Caco-2 (cell line): ENCODE data around the gene IFT74. TPM values are rescaled to one million over a fixed set of nuclear protein-coding genes. Genes with fewer than 3 reads are reported as not detected.

Source experiments
- BruUV-seq: library from RNA; stranded (reverse); fragments of 400-500 nt; replicated peaks from 2 replicates; lab custom pipeline; 2021; lab: Mats Ljungman, UMichigan
- CTCF ChIA-PET: fragments of 300-600 bp; sonication (Branson Sonifier 250); formaldehyde crosslinking; loops from one replicate; lab custom pipeline; 2022; ENCODE audit warnings: antibody characterized with exemption; lab: Charles Lee
- POLR2A ChIA-PET: fragments of 300-600 bp; sonication (Branson Sonifier 250); formaldehyde crosslinking; loops from one replicate; lab custom pipeline; 2022; ENCODE audit warnings: antibody characterized with exemption; lab: Charles Lee
- DNase-seq, 2 experiments: peaks; one replicate each; pipeline versions ENCODE4 v3.0.0 to v3.0.0-alpha.2; 2020 to 2022
- H3K27me3 ChIP-seq: replicated peaks from 2 replicates; pipeline ENCODE4 v1.6.0; 2011; ENCODE audit warnings: low read length; ENCODE audit not compliant: control insufficient read depth, insufficient read depth
- H3K36me3 ChIP-seq: 2 replicates; pipeline ENCODE4 v1.5.1; 2011; ENCODE audit warnings: low read length; ENCODE audit not compliant: control insufficient read depth, insufficient read depth
- H3K4me1 ChIP-seq: fragments of 250-450 bp; sonication (Bioruptor Pico); 2 replicates; pipeline ENCODE4 v1.5.1; 2020; ENCODE audit warnings: mild to moderate bottlenecking
- H3K4me3 ChIP-seq: 2 replicates; pipeline ENCODE4 v1.5.1; 2011; ENCODE audit warnings: low read depth, mild to moderate bottlenecking, control low read depth, low read length
- H3K9me3 ChIP-seq: fragments of 250-450 bp; sonication (Bioruptor Pico); 2 replicates; pipeline ENCODE4 v1.5.1; 2020; ENCODE audit warnings: mild to moderate bottlenecking, moderate library complexity
- H3K27ac Mint-ChIP-seq: one replicate; pipeline ENCODE4 v1.8.0; 2022; ENCODE audit warnings: mixed read lengths; ENCODE audit not compliant: unreplicated experiment
- H3K27me3 Mint-ChIP-seq: one replicate; pipeline ENCODE4 v1.8.0; 2022; ENCODE audit warnings: mixed read lengths; ENCODE audit not compliant: insufficient read depth, unreplicated experiment
- H3K36me3 Mint-ChIP-seq: one replicate; pipeline ENCODE4 v1.8.0; 2022; ENCODE audit warnings: mild to moderate bottlenecking, mixed read lengths; ENCODE audit not compliant: insufficient read depth, unreplicated experiment
- H3K4me1 Mint-ChIP-seq: one replicate; pipeline ENCODE4 v1.8.0; 2022; ENCODE audit warnings: low read depth, mixed read lengths; ENCODE audit not compliant: unreplicated experiment
- H3K4me3 Mint-ChIP-seq: one replicate; pipeline ENCODE4 v1.8.0; 2022; ENCODE audit warnings: mild to moderate bottlenecking, moderate library complexity, mixed read lengths; ENCODE audit not compliant: unreplicated experiment
- H3K9me3 Mint-ChIP-seq: one replicate; pipeline ENCODE4 v1.8.0; 2022; ENCODE audit warnings: mixed read lengths; ENCODE audit not compliant: unreplicated experiment
- CTCF ChIP-seq, 2 experiments: fragments of 200-600 bp in 1 of 2; IDR thresholded peaks; 1 replicate in 1 of 2; 2 replicates in 1 of 2; pipeline versions ENCODE4 v1.5.1 to v1.8.0; 2011 to 2022; ENCODE audit warnings: antibody characterized with exemption in 1 of 2, control low read depth in 1 of 2, inconsistent platforms in 1 of 2, low read depth in 1 of 2, low read length in 1 of 2, mild to moderate bottlenecking in 1 of 2, moderate library complexity in 1 of 2; ENCODE audit not compliant: insufficient read depth in 1 of 2, severe bottlenecking in 1 of 2, unreplicated experiment in 1 of 2
- intact Hi-C: fragments of 100-400 bp; cut with micrococcal nuclease; formaldehyde crosslinking; loops from one replicate; pipeline ENCODE4 v1.10.0; 2022; ENCODE audit not compliant: unreplicated experiment
- total RNA-seq: library from RNA; stranded (reverse); gene quantifications from 2 replicates; pipeline ENCODE4 v1.2.3, GENCODE V29; 2022

The IFT74 gene
- total RNA-seq, 1 experiment from 2014 or later: 3.7 TPM

GRCh38 chr9:26935847-26936246, 20.4 kb upstream of the IFT74 start:
- Mint-ChIP-seq H3K9me3 (no peaks in the 10 kb centered on the region), H3K4me1 (no peaks in the 10 kb centered on the region), H3K27ac (no peak overlapping the region), H3K36me3 (peaks cover 4% of the 10 kb centered on the region), H3K4me3 (no peak overlapping the region), H3K27me3 (no peaks in the 10 kb centered on the region)
- ChIA-PET POLR2A (no interaction called here), CTCF (no interaction called here)
- Histone ChIP-seq H3K27me3 (no peaks in the 10 kb centered on the region), H3K9me3 (no peaks in the 10 kb centered on the region), H3K36me3 (no peaks in the 10 kb centered on the region), H3K4me1 (no peaks in the 10 kb centered on the region), H3K4me3 (no peak overlapping the region)
- no peak for TF ChIP-seq CTCF (IDR thresholded peaks at IDR 0.05; ENCODE audit: insufficient read depth in 1 of 2, low read depth in 1 of 2, low read length in 1 of 2, severe bottlenecking in 1 of 2, unreplicated experiment in 1 of 2)
- no peak for DNase-seq
- no TSS peak for BruUV-seq
- intact Hi-C loops: no loop called here

- no peaks in the 10 kb centered on the region for H3K27me3 Mint-ChIP-seq
- intact Hi-C loops: no loop called here
- ChIA-PET CTCF (no interaction called here), POLR2A (no interaction called here)
- no peak overlapping the region for H3K27ac Mint-ChIP-seq
- no peaks in the 10 kb centered on the region for H3K4me1 Mint-ChIP-seq
- DNase-seq: no peak
- no peak overlapping the region for H3K4me3 Mint-ChIP-seq
- no peak overlapping the region for H3K4me3 ChIP-seq
- no peak for TF ChIP-seq CTCF (IDR thresholded peaks at IDR 0.05; ENCODE audit: insufficient read depth in 1 of 2, low read depth in 1 of 2, low read length in 1 of 2, severe bottlenecking in 1 of 2, unreplicated experiment in 1 of 2)
- H3K36me3 Mint-ChIP-seq: peaks cover 4% of the 10 kb centered on the region
- no peaks in the 10 kb centered on the region for H3K9me3 Mint-ChIP-seq
- no peaks in the 10 kb centered on the region for H3K9me3 ChIP-seq
- no peaks in the 10 kb centered on the region for H3K36me3 ChIP-seq
- no peaks in the 10 kb centered on the region for H3K4me1 ChIP-seq
- no peaks in the 10 kb centered on the region for H3K27me3 ChIP-seq
- no TSS peak for BruUV-seq
These were observed 18.3 kb upstream of the IFT74 start for GRCh38 chr9:26937816-26938371.

GRCh38 chr9:26939955-26940711, 16.1 kb upstream of the IFT74 start:
- H3K4me1 Mint-ChIP-seq: no peaks in the 10 kb centered on the region
- peaks cover 4% of the 10 kb centered on the region for H3K36me3 Mint-ChIP-seq
- BruUV-seq: no TSS peak
- no peak for TF ChIP-seq CTCF (IDR thresholded peaks at IDR 0.05; ENCODE audit: insufficient read depth in 1 of 2, low read depth in 1 of 2, low read length in 1 of 2, severe bottlenecking in 1 of 2, unreplicated experiment in 1 of 2)
- no peak overlapping the region for H3K4me3 Mint-ChIP-seq
- no peaks in the 10 kb centered on the region for H3K9me3 ChIP-seq
- ChIA-PET CTCF (no interaction called here), POLR2A (no interaction called here)
- H3K4me1 ChIP-seq: no peaks in the 10 kb centered on the region
- no peak overlapping the region for H3K4me3 ChIP-seq
- no peaks in the 10 kb centered on the region for H3K36me3 ChIP-seq
- H3K9me3 Mint-ChIP-seq: no peaks in the 10 kb centered on the region
- no peaks in the 10 kb centered on the region for H3K27me3 ChIP-seq
- DNase-seq: no peak
- H3K27ac Mint-ChIP-seq: no peak overlapping the region
- H3K27me3 Mint-ChIP-seq: no peaks in the 10 kb centered on the region
- intact Hi-C loops: no loop called here
